NCI-H460 (cell line): Measurements from ENCODE around the gene ZNF525. TPM values are rescaled to one million over a fixed set of nuclear protein-coding genes. Genes with fewer than 3 reads are reported as not detected.
"Not testable (repeated sequence)": the region's sequence is repeated elsewhere in the genome, so short reads cannot be mapped to it uniquely, and the experiment has no call there.

Experiments
- DNase-seq: peaks from one replicate; pipeline ENCODE4 v3.0.0-alpha.2; 2016; ENCODE audit warnings: low read depth; ENCODE audit errors: extremely low read depth
- small RNA-seq, 2 experiments: library from RNA; depleted of rRNA; stranded (forward); fragments of <200 nt; gene quantifications; one replicate each; pipeline ENCODE3, GENCODE V24; 2014
- total RNA-seq: library from RNA; depleted of rRNA; stranded (reverse); fragments of >200 nt; shearing (Covaris generic); gene quantifications from 2 replicates; pipeline ENCODE4 v1.2.3, GENCODE V29; 2014; rRNA removed

The ZNF525 gene
- total RNA-seq, 1 experiment from 2014 or later, result 1.4 TPM

- peak; percentile 77 for DNase-seq
Observed at GRCh38 chr19:53394974-53395839, 29.7 kb downstream of the ZNF525 start, which contains the start of gene ZNF765. ZNF765 (plus strand) TSS chr19:53395149; CDS start chr19:53398016, 2,867 bp downstream.

GRCh38 chr19:53395840-53396524, 30.5 kb downstream of the ZNF525 start:
- not testable (repeated sequence) for DNase-seq

- no peak for DNase-seq
Observed at GRCh38 chr19:53396525-53396868, 31.0 kb downstream of the ZNF525 start.

- DNase-seq, result not testable (repeated sequence)
Observed at GRCh38 chr19:53397918-53398317, 32.4 kb downstream of the ZNF525 start.

- DNase-seq, result no peak
Observed at GRCh38 chr19:53409505-53410204, 44.1 kb downstream of the ZNF525 start.

- DNase-seq, result not testable (repeated sequence)
Observed at GRCh38 chr19:53420520-53421315, 55.2 kb downstream of the ZNF525 start.

GRCh38 chr19:53422551-53422950, 57.0 kb downstream of the ZNF525 start:
- no peak for DNase-seq

- not testable (repeated sequence) for DNase-seq
Observed at GRCh38 chr19:53423074-53423473, 57.6 kb downstream of the ZNF525 start.

GRCh38 chr19:53423680-53424079, 58.2 kb downstream of the ZNF525 start:
- not testable (repeated sequence) for DNase-seq

GRCh38 chr19:53424968-53425597, 59.6 kb downstream of the ZNF525 start:
- no peak for DNase-seq

GRCh38 chr19:53431399-53432087, 66.0 kb downstream of the ZNF525 start, which contains the start of gene ZNF761:
ZNF761 (plus strand) TSS chr19:53431984; CDS start chr19:53447269, 15,285 bp downstream.
- peak; percentile 65 for DNase-seq

GRCh38 chr19:53432088-53432661, 66.7 kb downstream of the ZNF525 start:
- no peak for DNase-seq

Small RNA genes lying within 50 kb of the gene (small RNA-seq; reads per million reads assigned to genes)
- 0 reads per million in 2 experiments for gene RPL39P36

Other genes starting within 250 kb of the ZNF525 start
- gene ZNF415, start 232.8 kb upstream of the ZNF525 start, total RNA-seq, result not detected in 2 replicates
- gene ZNF347, start 206.7 kb upstream of the ZNF525 start, total RNA-seq, result 1.3 and 2.0 TPM in 2 replicates
- not detected in 2 replicates for gene ZNF665, start 172.3 kb upstream of the ZNF525 start, total RNA-seq
- gene ZNF677, start 110.8 kb upstream of the ZNF525 start, total RNA-seq, result not detected in 2 replicates
- gene VN1R2, start 107.4 kb upstream of the ZNF525 start, total RNA-seq, result not detected in 2 replicates
- gene VN1R4, start 98.0 kb upstream of the ZNF525 start, total RNA-seq, result not detected in 2 replicates
- gene ZNF845, start 32.0 kb upstream of the ZNF525 start, total RNA-seq, result 7.4 and 8.8 TPM in 2 replicates
- 8.6 and 10.7 TPM in 2 replicates for gene ZNF765, start 29.4 kb downstream of the ZNF525 start, total RNA-seq
- 7.5 and 10.5 TPM in 2 replicates for gene ZNF761, start 66.3 kb downstream of the ZNF525 start, total RNA-seq
- gene ZNF813, start 102.0 kb downstream of the ZNF525 start, total RNA-seq, result not detected in 2 replicates
- gene ZNF331, start 172.4 kb downstream of the ZNF525 start, total RNA-seq, result 0.07 TPM in 1 of 2 replicates, not detected in the other